Activated CD4-positive, alpha-beta T cell treated with anti-CD3 and anti-CD28 coated beads for 24 hours (primary cell): ENCODE measurements around the gene VTCN1.
"Not testable (repeated sequence)": the region's sequence is repeated elsewhere in the genome, so short reads cannot be mapped to it uniquely, and the experiment has no call there.

Source experiments
- DNase-seq, 2 donors: peaks; one replicate each; pipeline ENCODE4 v3.0.0-alpha.2; 2020; ENCODE audit warnings: low read depth in 2 of 2

Gene VTCN1

DNA sequence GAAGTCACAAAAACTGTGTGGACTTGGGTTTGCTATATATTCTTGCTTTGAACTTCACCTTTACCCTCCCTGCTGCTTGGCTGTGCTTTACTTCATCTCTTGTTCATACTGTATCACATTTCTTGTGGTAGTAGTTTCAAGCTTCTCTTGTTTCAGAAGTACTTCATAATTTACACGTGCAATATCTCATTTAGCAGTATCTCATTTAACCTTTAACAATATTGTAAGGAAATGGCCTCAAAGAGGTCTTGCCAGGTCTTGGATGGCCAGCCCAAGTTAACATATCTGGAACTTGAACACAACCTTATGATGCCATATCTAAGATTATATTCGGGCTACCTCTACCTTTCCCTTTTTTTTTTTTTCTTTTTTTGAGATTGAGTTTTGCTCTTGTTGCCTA, 87.5 kb downstream of the VTCN1 start:
- no peak for DNase-seq

DNA sequence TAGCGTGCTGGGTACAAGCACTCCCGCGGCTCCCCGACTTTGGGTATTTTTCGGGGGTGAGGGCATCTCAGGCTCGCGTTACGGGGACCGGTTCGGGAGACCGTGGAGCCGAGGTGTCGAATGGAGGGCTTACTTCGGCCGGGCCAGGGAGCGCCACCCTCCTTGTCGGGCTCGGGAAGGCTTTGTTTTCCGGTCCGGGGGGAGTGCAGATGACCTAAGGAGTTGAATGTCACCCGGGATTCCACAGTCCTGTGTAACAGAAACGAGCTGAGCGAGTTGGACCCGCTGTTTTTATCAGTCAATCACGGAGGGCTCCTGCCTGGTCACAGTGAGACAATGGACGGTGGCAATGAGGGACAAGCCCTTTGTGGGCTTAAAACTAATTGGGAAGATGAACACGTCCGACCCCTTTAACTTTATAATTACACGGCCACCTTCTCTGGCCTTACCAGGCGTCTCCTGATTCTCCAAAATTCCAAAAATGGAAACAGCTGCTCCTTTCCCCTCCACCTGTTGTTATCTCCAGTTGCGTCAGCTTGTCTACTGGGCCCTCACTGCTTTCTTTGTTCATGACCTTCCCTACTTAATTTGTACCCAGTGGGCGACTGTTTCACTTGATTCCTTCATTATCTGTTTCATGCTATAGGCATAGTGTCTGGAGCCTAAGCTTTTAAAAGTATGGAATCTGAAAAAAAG, 88.2 kb downstream of the VTCN1 start:
- DNase-seq: no peak

DNA sequence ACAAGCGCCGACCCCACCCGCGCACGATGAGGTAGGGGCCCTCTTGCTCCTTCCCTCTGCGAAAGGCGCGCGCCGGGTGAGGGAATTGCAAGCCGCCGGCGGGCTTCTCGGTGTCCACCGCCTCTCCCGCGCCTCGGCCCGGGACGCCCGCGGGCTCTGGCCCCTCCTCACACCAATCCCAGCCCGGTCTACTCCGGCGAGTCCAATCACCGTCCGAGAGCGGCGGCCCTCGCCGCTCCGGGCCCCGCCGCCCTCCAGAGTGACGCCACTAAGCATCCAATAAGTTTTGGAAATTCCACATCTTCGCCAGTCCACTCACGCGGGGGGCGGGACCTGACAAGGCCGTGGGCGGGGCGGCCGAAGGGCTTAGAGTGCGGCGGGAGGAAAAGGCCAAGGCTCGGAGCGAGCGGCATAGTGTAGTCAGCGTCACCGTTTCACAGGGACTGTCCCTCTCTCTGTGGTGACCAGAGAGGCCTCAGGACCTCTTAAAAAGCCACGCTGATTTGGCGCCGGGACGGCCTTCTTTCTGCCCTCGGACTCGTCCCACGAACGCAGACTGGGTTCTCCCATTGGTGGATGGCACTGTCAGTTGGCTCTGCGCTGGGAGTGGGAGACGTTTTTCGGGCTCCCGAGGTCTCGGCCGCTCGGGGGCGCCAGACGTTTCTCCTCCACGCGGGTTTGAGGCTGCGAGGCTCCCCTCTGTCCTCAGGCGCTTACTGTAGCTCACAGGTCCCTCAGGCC, 89.0 kb downstream of the VTCN1 start, which contains the start of gene TRIM45:
Gene TRIM45 (minus strand): TSS at position 161 of the 741 bp plus-strand sequence. CDS start 548 bp downstream, outside the sequence.
- peak; percentile 69 to 80 for DNase-seq

DNA sequence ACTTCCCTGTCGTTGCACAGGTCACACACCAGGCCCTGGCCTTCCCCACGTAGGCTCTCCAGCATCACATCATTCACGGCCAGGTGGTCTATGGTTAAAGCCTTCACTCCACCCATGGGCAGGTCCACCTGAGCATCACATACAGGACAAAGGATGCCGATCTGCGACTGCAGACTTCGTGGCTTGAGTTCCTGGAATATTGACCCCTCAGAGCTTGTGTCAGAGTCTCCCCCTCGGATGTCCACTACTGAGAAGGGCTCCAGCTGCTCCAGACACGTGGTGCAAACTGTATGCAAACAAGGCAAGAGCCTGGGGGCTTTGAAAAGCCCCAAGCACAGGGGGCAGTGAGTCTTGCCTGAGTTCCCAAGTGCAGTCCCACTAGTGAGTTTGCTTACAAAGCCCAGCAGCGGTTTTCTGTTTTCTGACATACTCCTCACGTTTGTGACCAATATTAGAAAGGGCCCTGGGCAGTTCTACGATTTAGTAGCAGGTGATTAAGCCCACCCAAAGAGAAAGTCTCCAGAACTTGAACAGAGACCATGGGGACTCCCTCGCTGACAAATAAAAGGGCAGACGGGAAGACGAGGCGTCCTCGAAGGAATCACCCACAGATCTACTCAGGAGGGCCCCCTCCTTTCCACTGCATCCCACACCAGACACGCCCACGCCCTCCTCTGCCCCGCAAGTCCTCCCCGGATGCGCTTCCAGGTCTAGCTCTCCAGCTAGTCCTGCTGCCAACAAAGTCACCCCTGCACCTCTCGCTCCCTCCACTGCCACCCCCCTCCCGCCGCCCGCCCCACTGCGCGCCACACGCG, 89.7 kb downstream of the VTCN1 start:
- DNase-seq: peak in 1 of 2 donors; percentile 5

DNA sequence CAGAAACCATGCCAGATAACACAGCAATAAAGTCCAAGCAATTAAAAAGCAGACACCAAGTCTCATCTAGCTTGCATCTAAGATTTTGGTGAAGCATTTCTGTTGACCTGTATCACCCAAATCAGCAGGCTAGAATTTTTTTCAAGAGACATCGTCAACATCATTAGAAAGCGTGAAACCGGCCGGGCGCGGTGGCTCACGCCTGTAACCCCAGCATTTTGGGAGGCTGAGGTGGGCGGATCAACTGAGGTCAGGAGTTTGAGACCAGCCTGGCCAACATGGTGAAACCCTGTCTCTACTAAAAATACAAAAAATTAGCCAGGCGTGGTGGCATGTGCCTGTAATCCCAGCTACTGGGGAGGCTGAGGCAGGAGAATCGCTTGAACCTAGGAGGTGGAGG, 91.6 kb downstream of the VTCN1 start:
- DNase-seq: not testable (repeated sequence)

DNA sequence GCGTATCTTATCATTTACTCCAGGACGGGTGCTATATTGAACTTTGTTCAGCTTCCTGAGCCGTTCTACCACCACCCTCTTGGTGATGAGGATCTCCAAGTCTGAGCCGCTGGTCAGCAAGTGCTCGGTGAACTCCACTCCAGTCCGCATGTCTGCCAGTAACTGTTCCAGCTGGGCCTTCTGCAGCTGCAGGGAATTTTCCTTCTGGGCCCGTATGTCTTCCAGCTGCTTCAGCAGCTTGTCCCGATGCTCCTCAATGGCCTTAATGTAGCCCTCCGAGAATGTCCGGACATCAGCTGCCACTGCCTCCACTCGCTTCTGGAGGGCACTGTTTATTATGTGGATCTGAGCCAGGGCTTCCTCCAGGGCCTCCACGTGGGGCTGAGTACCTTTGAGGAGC, 92.6 kb downstream of the VTCN1 start:
- no peak for DNase-seq

DNA sequence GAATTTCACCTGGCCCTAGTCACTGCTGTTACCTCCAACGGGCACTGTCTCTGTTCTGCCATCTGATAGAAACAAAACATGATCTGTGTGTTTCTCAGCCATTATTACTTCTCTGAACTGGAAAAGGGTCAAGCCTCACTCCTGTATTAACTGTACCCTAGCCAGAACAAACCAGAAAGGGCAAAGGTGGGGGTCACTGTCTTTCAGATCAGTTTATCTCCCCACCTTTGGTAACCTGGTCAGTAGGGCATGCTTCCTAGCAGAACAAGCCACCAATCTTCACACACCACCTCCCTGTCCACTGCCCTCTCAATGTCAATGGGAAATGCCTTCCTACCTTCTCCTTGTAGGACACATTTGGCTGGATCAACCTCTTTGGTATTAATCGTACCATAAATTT, 93.0 kb downstream of the VTCN1 start:
- no peak for DNase-seq

DNA sequence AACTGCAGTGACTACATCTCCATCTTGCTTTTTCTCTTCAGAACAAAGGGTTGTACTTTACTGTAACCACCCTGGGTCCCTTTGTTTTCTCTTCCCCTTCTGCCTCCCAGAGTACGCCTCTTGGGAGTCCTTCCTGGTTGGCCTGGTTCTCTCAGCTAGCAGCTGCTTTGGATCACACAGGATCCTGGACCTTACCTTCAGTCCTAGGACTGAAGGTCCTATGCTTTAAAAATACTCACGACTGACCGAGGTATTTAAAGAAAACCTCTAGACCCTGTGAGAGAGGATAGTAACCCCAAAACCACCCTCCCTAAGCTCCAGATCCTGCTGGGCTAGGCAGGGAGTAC, 94.0 kb downstream of the VTCN1 start:
- no peak for DNase-seq

DNA sequence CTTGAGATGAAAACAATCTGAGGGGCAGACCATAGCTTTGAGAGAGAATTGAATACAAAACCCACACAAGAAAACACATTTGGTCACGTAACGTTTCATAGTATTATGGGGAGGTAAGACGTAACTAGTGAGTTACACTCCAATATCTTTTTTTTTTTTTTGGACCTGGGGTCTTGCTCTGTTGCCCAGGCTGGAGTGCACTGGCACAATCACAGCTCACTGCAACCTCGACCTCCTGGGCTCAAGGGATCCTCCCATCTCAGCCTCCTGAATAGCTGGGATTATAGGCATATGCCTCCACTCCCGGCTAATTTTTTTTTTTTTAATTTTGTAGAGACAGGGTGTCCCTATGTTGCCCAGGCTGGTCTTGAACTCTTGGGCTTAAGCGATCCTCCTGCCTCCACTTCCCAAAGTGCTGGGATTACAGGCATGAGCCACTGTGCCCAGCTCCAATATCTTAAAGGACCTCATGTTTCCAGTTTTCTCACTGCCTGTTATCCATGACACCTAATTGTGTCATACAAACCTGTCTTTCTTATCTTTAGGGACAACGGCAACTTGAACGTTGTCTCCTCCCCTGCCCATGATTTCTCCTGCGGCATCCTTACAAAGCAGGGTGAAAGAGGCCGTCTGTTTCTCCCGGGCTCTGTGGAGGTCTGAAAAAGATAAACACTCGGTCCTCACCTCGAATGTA, 94.5 kb downstream of the VTCN1 start:
- no peak for DNase-seq

DNA sequence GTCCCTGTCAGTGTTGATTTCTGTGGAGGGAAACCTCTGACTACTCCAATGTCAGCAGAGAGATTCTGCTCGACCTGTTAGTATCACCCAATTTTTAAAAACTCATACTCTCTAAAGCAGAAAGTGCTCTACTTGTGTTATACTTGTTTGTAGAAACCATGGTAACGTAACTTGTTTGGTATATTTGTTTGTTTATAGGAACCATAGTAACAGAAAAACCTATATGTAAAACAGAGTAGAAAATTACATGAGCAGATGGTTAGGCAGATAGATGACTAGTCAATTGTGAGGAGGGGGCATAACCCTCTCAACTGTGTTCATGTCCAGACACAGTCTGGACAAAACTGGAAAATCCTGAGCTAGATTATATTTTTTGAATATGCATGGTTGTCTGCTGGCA, 95.8 kb downstream of the VTCN1 start:
- DNase-seq: no peak

DNA sequence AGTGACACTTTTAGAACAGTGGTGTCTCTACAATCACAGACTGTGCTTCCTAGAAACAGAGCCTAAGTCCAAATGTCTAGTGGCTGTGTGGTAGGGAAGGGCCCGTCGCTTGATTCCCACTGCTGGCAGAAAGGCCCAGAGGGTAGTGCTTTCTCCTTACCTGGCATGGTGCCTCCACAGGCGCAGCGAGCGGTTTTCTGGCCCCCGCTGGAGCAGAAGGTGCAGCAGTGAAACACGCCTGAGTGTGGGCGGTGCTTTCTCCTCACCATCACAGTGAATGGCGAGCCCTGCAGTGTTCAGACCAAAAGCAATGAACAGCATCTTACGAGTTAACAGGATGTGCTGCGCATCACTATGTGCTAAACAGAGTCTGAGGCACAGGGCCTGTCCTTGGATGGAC, 97.5 kb downstream of the VTCN1 start:
- DNase-seq: no peak

DNA sequence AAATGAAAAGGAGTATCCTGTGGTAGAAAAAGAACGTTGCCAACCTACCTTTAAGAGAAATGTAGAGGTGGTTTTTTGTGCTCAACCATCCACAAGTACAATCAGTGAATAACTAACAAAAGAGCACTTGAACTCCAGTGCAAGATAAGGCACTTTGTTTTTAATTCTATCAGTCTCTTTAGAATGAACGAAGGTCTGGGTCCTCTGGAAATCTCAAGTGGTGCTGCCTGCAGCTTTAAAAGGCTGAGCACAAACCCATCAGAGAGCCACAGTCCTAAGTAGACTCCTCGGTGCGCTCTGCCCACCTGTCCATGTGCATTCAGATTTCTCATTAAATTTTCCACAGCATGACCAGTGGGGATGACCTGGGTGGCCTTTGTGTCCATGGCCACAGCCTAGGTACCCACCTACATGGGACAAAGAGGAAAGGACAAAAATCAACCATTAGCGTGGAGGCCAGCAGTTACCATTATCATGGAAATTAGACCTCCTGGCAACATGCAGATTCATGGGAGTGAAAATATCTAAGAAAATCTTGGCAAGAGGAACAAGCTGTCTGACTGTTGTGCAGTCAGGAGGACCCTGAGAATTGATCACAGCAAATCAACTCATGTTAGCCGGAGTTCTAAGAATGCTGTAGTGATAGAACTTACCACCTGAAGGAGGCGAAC, 98.5 kb downstream of the VTCN1 start:
- DNase-seq: no peak

DNA sequence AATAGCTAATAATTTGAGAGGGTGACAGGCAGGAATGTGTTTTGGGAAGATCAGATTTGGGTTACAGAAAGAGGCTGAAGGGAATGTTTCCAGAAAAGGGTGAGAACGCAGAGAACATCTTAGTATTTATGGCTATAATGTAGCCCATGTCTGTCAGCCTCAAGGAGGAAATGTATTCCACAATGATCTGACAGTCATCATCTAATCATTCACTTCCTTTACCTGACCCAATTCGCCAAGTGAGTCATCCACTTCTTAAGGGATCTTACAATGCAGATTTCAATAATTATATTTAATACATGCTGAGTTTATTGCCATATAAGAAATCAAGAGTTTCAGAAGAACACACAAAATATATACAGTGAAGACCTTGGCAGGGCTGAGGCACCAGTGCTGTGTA, 100.0 kb downstream of the VTCN1 start:
- DNase-seq: no peak

DNA sequence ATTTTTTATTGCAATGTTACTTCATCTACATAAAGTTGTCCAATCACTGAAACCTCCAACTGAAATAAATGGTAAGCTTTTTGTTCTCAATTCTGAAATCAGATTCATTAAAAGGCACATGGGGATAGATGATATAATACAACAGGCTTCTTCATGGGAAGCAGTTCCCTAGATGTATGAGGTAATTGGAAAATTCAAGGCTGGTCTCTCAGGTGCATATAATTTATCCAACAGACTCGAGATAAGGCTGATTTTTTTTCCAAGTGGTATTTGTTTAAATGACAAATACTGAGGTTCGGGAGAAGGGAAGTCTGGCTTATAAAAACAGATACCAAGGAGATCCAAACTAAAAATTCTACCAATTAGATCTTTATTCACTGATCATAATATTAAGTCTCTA, 103.4 kb downstream of the VTCN1 start:
- no peak for DNase-seq

DNA sequence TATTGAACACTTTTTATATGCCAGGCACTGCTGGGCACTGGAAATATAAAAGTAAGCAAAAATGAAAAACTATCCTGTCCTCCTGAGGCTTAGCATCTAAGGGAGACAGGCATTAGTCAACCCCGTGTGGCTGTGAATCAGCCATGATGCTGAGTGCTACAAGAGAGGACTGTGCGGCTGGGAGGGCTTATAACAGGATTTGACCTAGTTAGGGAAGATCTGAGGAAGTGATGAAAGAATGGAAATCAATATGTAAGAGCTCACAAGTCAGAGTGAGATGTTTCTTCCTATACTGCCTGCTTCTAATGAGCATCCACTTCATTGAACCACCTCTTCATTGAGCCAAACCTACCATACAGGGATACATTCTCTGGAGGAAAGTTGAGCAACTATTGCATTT, 104.2 kb downstream of the VTCN1 start:
- no peak for DNase-seq

DNA sequence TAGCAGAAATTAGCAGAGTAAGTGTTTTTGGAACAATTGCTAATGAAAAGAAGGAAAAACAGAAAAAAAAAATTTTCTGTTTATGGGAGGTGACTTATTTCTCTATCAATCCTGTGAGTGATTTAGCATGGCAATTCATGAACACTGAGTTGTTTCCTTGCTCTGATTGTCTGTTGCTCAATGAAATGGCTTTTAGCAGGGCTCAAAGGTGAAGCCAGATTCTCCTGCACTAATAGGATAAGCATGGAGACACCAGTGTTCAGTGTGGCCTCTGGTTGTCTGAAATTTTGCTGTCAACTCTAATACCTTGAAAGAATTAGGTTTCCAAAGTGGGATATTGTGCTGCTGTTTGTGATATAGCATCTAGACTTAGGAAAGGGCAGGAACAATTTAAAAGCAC, 105.0 kb downstream of the VTCN1 start:
- no peak for DNase-seq

DNA sequence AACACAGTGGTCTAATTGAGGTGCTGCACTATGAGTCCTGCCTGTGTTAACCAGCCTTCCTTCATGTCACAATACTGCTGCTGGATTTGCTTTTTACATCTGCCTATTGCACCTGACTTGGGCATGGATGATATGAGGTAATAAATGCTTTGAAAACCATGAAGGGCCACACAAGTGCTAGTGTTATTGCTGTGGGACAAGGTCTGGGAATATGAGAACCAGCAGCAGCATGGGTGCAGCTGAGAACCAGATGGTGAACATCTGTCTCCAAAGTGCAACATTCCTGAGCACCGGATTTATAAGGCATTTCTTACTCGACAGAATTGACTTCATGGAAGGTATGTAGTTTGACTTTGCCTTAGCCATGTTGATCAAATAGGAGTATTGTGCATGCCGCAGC, 105.7 kb downstream of the VTCN1 start:
- DNase-seq: no peak

DNA sequence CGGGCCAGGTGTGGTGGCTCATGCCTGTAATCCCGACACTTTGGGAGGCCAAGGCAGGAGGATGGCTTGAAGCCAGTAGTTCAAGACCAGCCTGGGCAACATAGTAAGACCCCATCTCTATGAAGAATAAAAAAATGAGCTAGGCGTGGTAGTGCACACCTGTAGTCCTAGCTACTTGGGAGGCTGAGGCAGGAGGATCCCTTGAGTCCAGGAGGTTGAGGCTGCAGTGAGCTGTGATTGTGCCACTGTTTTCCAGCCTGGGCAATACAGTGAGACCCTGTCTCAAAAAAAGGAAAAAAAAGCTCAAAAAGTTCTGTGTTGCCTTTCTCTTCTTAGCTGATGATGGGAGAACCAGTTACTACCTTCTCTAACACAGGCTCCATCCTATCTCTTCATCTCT, 108.9 kb downstream of the VTCN1 start:
- DNase-seq: not testable (repeated sequence)

DNA sequence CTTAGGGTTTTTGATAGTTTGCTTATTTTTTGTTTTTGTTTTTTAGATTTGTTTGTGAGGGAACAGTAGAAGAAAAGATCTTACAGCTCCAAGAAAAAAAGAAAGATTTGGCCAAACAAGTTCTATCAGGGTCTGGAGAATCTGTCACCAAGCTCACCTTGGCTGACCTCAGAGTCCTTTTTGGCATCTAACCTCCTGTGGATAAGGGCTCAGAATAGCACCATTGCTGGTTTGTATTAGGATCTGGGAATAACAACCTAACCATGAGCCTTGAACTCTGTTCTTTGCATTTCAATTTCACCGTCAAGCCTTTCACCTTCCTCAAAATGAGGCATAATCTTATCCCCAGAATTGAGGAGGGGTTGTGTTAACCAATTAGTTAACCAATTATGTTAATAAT, 109.4 kb downstream of the VTCN1 start:
- no peak for DNase-seq

DNA sequence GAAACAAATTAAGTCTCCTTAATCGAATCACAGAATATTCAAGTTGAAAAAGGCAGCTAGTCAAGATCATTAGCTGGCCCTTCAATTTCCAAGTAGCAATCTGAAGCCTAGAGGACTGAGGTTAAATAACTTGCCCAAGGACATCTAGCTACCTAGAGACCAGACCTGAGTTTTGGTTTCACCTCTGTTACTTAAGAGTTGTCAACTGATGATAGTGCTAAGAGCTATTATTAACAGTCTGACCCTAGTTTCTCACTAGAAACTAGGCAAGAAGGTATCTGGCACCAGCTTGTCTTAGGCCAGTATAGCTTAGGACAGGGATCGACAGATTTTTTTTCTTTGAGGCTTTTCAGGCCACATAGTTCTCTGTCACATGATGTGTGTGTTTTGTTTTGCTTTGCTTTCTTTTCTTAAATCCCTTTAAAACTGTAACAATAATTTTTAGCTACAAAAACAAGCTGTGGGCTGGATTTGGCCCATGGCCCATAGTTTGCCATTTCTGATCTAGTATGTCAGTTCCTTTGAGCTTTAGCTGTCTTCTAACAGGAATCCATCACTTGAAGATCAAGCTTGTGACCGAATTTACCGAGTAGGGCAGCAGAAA, 112.3 kb downstream of the VTCN1 start:
- DNase-seq: no peak

DNA sequence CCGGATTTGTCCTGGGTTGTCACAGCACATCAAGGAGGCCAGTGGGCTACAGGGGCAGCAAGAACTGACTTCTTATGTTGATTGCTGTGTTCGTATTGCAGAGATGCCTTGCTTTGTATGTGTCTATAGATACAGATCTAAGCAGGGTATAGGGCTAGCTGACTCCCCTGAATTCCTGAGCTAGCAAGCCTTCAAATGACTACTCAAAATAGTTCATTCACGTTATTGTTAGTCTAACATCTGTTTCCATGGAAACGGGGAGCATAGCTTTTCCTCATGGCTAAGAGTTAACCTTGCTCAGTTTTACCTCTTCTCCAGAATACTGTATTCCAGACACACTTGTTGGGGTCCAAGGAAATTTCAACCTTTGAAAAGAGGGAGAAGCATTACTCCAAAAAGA, 113.3 kb downstream of the VTCN1 start:
- DNase-seq: no peak
